ENCODE results near the gene ECHS1. TPM values are rescaled to one million over a fixed set of nuclear protein-coding genes. Genes with fewer than 3 reads are reported as not detected.

The ECHS1 gene
- total and polyA plus RNA-seq, 9 donors = 27.2 to 102 (median 68.9) TPM

GRCh38 chr10:133366130-133366478, 7.0 kb downstream of the ECHS1 start:
- no peak overlapping the region for H3K27ac ChIP-seq
- WGBS, 3 donors = 81 to 84% (median 84%) methylated on average over 17 of the region's 17 CpGs
- no peak for DNase-seq
- no peaks in the 10 kb centered on the region for H3K27me3 ChIP-seq
- no peak for TF ChIP-seq POLR2A (IDR thresholded peaks at IDR 0.05)
- TF ChIP-seq, protein P1, sequence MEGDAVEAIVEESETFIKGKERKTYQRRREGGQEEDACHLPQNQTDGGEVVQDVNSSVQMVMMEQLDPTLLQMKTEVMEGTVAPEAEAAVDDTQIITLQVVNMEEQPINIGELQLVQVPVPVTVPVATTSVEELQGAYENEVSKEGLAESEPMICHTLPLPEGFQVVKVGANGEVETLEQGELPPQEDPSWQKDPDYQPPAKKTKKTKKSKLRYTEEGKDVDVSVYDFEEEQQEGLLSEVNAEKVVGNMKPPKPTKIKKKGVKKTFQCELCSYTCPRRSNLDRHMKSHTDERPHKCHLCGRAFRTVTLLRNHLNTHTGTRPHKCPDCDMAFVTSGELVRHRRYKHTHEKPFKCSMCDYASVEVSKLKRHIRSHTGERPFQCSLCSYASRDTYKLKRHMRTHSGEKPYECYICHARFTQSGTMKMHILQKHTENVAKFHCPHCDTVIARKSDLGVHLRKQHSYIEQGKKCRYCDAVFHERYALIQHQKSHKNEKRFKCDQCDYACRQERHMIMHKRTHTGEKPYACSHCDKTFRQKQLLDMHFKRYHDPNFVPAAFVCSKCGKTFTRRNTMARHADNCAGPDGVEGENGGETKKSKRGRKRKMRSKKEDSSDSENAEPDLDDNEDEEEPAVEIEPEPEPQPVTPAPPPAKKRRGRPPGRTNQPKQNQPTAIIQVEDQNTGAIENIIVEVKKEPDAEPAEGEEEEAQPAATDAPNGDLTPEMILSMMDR (IDR thresholded peaks at IDR 0.05) = no peak
- TF ChIP-seq EP300 (IDR thresholded peaks at IDR 0.05) = no peak
- no peak overlapping the region for H3K4me3 ChIP-seq
- H3K9me3 ChIP-seq = no peaks in the 10 kb centered on the region
- H3K4me1 ChIP-seq (ENCODE audit: insufficient read depth) = no peaks in the 10 kb centered on the region
- no peaks in the 10 kb centered on the region for H3K36me3 ChIP-seq
- intact Hi-C loops (cut with DNase I) = no loop called here

DNA sequence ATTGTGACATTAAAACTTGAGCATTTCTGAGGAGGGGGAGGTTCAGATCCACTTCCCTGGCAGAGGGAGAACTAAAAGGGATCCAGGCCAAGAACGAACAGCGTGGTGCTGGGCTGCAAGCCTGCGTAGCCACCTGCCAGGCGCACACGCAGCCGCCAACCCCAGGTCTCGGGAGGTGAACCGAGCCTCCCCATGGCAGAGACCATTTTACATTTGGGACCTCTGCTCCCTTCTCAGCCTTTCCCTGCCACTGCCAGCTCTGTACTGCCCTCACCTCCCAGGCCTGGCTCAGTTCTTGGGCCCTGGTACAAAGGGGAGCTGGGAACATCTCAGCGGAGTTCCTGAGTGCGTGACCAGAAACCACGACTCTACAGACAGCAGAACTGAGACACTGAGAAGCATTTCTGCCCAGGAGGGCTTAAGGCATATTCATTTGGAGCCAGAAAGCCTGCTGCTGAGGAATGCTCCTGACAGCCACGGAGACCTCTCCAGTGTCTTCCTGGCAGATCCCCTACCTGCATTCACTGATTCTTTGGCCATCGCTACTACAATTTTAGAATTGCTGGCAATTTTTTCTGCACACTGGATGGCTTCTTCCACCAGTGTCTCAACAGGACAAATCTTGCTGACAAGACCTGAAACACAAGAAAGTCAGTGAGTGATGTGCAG, 7.6 kb downstream of the ECHS1 start:
- WGBS, 3 donors = 86 to 88% (median 86%) methylated on average over 13 of the region's 13 CpGs

DNA sequence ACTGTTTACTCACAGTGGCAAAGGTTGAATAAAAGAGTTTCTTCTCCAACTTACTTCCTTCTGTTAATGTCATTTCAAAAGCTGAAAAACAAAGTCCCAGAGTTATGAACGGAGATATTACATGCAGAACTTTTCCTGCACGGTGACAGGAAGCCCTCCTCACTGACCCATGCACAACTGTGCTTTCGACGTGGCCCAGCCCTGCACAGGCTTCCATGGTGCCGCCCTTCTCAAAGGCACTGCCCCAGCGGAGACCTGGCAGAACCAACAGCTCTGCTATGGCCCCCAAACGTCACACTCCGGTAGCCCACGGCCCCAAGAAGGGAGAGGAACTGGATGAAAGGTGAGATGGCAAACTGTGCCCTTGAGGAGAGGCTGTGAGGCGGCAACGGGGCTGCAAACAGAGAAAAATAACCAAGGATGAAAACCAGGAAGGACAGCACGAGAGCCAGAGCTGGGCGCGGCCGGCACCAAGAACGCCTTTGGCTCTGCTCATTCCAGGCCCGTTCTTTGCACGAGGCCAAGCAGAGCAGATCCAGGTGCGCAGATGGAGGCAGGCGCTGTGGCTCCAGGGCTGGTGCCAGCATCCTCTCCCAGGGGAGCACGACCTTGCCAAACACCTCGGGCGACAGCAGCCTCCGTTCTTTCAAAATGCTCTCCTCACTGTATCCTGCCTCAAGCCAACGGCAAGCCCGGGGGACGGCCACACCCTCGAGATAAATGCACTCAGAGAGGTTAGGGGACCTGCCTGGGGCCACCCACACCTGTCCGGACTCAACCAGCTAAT, 8.3 kb downstream of the ECHS1 start:
- H3K36me3 ChIP-seq = no peaks in the 10 kb centered on the region
- WGBS, 3 donors = 86 to 89% (median 87%) methylated on average over 29 of the region's 29 CpGs
- no peaks in the 10 kb centered on the region for H3K9me3 ChIP-seq
- DNase-seq = no peak
- no peaks in the 10 kb centered on the region for H3K27me3 ChIP-seq
- no peak overlapping the region for H3K27ac ChIP-seq
- no peak overlapping the region for H3K4me3 ChIP-seq
- intact Hi-C loops (cut with DNase I) = no loop called here
- no peaks in the 10 kb centered on the region for H3K4me1 ChIP-seq (ENCODE audit: insufficient read depth)
- TF ChIP-seq, protein P1 (IDR thresholded peaks at IDR 0.05) = no peak
- TF ChIP-seq POLR2A (IDR thresholded peaks at IDR 0.05) = no peak
- no peak for TF ChIP-seq EP300 (IDR thresholded peaks at IDR 0.05)

More for the DNA sequence above, 7.6 kb downstream of the ECHS1 start:
- no peak for TF ChIP-seq POLR2A (IDR thresholded peaks at IDR 0.05)
- TF ChIP-seq EP300 (IDR thresholded peaks at IDR 0.05) = no peak
- TF ChIP-seq, protein P1 (IDR thresholded peaks at IDR 0.05) = no peak
- no peaks in the 10 kb centered on the region for H3K4me1 ChIP-seq (ENCODE audit: insufficient read depth)
- no peak overlapping the region for H3K4me3 ChIP-seq
- H3K27ac ChIP-seq = no peak overlapping the region
- no peak for DNase-seq
- H3K9me3 ChIP-seq = no peaks in the 10 kb centered on the region
- intact Hi-C loops (cut with DNase I) = no loop called here
- H3K36me3 ChIP-seq = no peaks in the 10 kb centered on the region
- H3K27me3 ChIP-seq = no peaks in the 10 kb centered on the region

DNA sequence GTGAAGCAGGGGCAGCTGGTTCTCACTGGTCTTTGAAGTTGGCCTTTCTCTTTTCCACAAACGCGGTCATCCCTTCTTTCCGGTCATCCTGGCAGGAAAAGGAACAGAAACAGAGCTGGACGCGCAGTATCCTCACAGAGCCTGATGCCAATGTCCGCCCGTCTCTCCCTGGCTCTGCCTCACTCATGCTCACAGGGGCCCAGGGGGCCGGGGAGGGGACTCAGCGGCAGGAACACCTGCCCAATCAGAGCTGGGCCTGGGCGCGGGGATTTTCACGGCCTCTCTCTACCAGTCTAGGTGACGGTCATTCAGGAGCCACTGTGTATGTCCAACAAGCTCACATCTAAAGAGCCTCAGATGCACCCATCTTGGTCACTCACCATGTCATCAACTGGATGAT, 10.3 kb downstream of the ECHS1 start:
- WGBS, 3 donors = 85 to 90% (median 87%) methylated on average over 13 of the region's 13 CpGs
- no peak overlapping the region for H3K4me3 ChIP-seq
- H3K4me1 ChIP-seq (ENCODE audit: insufficient read depth) = no peaks in the 10 kb centered on the region
- no peaks in the 10 kb centered on the region for H3K36me3 ChIP-seq
- H3K27me3 ChIP-seq = no peaks in the 10 kb centered on the region
- no peak overlapping the region for H3K27ac ChIP-seq
- intact Hi-C loops (cut with DNase I) = no loop called here
- TF ChIP-seq EP300 (IDR thresholded peaks at IDR 0.05) = no peak
- no peak for TF ChIP-seq POLR2A (IDR thresholded peaks at IDR 0.05)
- TF ChIP-seq, protein P1 (IDR thresholded peaks at IDR 0.05) = no peak
- no peaks in the 10 kb centered on the region for H3K9me3 ChIP-seq
- DNase-seq = no peak
